Measurements from ENCODE around the gene EPHA8.

GRCh38 chr1:22607154-22607553, 43.9 kb downstream of the EPHA8 start:
- TF ChIP-seq ELF4 (IDR thresholded peaks at IDR 0.05) (no peak), FOXA1 (IDR thresholded peaks at IDR 0.05) (no peak), BHLHE40 (IDR thresholded peaks at IDR 0.05; ENCODE audit: borderline replicate concordance) (no peak), TARDBP (IDR thresholded peaks at IDR 0.05) (no peak)
